H1 (cell line): ENCODE data around the gene MED19. TPM values are rescaled to one million over a fixed set of nuclear protein-coding genes. Genes with fewer than 3 reads are reported as not detected.

Experiments
- POLR2A ChIP-seq, 2 experiments: IDR thresholded peaks; 1 replicate in 1 of 2; 2 replicates in 1 of 2; pipeline ENCODE4 v1.6.1; 2011; ENCODE audit warnings: low read depth in 2 of 2, low read length in 2 of 2, mild to moderate bottlenecking in 2 of 2; ENCODE audit errors: control extremely low read depth in 1 of 2
- polyA plus RNA-seq, 7 experiments: library from polyadenylated mRNA; depleted of rRNA in 3 of 7; stranded (reverse) in 5 of 7; unstranded in 2 of 7; fragments of >200 nt in 5 of 7; fragments of 200-250 nt in 2 of 7; gene quantifications; 1 replicate in 5 of 7; 2 replicates in 1 of 7; 4 replicates in 1 of 7; pipeline versions ENCODE4 v1.2.1 to v1.2.3, GENCODE V29; 2011 to 2013; ENCODE audit warnings: missing spikeins in 2 of 7, mixed read lengths in 2 of 7
- total RNA-seq: library from RNA; stranded (reverse); fragmentation: NEBNext Ultra II Directional; extraction: Animal tissue kit (Norgen Biotek cat#: 25700); gene quantifications from 2 replicates; pipeline ENCODE4 v1.2.1, GENCODE V29; 2021
- TF ChIP-seq, protein P1 (sequence below): IDR thresholded peaks from 2 replicates; pipeline ENCODE4 v1.6.1; 2012; ENCODE audit warnings: low read length, inconsistent platforms

The MED19 gene
- total and polyA plus RNA-seq, 2 of the 8 experiments (the other 6 are each of a cell fraction or from before 2014, with no cell fraction given), result 19.4 to 35.4 TPM

DNA sequence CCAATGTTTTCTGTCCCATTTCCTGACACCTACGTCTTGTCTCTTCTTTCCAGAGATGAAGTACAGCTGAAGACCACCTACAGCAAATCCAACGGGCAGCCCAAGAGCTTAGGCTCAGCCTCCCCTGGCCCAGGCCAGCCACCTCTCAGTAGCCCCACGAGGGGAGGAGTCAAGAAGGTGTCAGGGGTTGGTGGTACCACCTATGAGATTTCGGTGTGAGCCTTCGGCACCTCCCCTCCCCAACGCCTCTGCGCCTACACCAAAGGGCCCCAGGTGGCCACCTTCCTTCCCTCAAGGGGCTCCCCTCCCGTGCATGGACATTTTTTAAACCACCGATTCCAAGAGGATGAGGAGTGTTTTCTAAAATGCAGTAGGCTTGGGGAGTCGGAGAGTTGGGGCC is 12.2 kb downstream of the MED19 start (continued):
- TF ChIP-seq, protein P1, sequence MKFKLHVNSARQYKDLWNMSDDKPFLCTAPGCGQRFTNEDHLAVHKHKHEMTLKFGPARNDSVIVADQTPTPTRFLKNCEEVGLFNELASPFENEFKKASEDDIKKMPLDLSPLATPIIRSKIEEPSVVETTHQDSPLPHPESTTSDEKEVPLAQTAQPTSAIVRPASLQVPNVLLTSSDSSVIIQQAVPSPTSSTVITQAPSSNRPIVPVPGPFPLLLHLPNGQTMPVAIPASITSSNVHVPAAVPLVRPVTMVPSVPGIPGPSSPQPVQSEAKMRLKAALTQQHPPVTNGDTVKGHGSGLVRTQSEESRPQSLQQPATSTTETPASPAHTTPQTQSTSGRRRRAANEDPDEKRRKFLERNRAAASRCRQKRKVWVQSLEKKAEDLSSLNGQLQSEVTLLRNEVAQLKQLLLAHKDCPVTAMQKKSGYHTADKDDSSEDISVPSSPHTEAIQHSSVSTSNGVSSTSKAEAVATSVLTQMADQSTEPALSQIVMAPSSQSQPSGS, result no peak
- TF ChIP-seq POLR2A (IDR thresholded peaks at IDR 0.05; ENCODE audit: control extremely low read depth in 1 of 2, low read depth in 2 of 2, low read length in 2 of 2), result no peak
- TF ChIP-seq, all 59 proteins: peak for 0
